Astrocyte (in vitro differentiated cells and primary cell): ENCODE results near the gene SNX8. TPM values are rescaled to one million over a fixed set of nuclear protein-coding genes. Genes with fewer than 3 reads are reported as not detected.

Source experiments
- DNase-seq: peaks from one replicate; pipeline ENCODE4 v3.0.0-alpha.2; 2010; ENCODE audit warnings: low read depth
- FAIRE-seq: peaks from 2 replicates; lab custom pipeline; 2011; peaks lifted over from hg19 to GRCh38; lab: Jason Lieb, UNC
- H2AFZ ChIP-seq: 2 replicates; pipeline ENCODE4 v1.6.0; 2012; ENCODE audit warnings: low read depth, low read length, inconsistent platforms
- H3K27ac ChIP-seq: 2 replicates; pipeline ENCODE4 v1.5.1; 2011; ENCODE audit warnings: low read depth, low read length, inconsistent platforms
- H3K27me3 ChIP-seq: 2 replicates; pipeline ENCODE4 v1.6.0; 2011; ENCODE audit warnings: low read length, inconsistent platforms; ENCODE audit not compliant: insufficient read depth
- H3K36me3 ChIP-seq: 2 replicates; pipeline ENCODE4 v1.5.1; 2011; ENCODE audit warnings: low read length, inconsistent platforms; ENCODE audit not compliant: insufficient read depth
- H3K4me1 ChIP-seq: 2 replicates; pipeline ENCODE4 v1.5.1; 2011; ENCODE audit warnings: low read length, inconsistent platforms; ENCODE audit not compliant: insufficient read depth
- H3K4me2 ChIP-seq: 2 replicates; pipeline ENCODE4 v1.6.0; 2012; ENCODE audit warnings: low read length, inconsistent platforms
- H3K4me3 ChIP-seq: 2 replicates; pipeline ENCODE4 v1.5.1; 2011; ENCODE audit warnings: low read depth, mild to moderate bottlenecking, low read length, inconsistent platforms; ENCODE audit not compliant: insufficient read depth
- H3K79me2 ChIP-seq: 2 replicates; pipeline ENCODE4 v1.6.0; 2012; ENCODE audit warnings: mild to moderate bottlenecking, low read length, inconsistent platforms; ENCODE audit not compliant: insufficient read depth
- H3K9ac ChIP-seq: 2 replicates; pipeline ENCODE4 v1.6.0; 2012; ENCODE audit warnings: mild to moderate bottlenecking, low read length, inconsistent platforms
- H3K9me3 ChIP-seq: 2 replicates; pipeline ENCODE4 v1.5.1; 2012; ENCODE audit warnings: low read depth, mild to moderate bottlenecking, low read length, inconsistent platforms; ENCODE audit not compliant: insufficient read depth
- H4K20me1 ChIP-seq: 2 replicates; pipeline ENCODE4 v1.6.0; 2012; ENCODE audit warnings: low read length, inconsistent platforms; ENCODE audit not compliant: insufficient read depth
- H3K27ac Mint-ChIP-seq: one replicate; pipeline ENCODE4 v1.8.0; 2021; ENCODE audit warnings: mild to moderate bottlenecking, mixed read lengths; ENCODE audit not compliant: unreplicated experiment
- H3K27me3 Mint-ChIP-seq: one replicate; pipeline ENCODE4 v1.8.0; 2021; ENCODE audit warnings: low read depth, mixed read lengths; ENCODE audit not compliant: unreplicated experiment
- H3K36me3 Mint-ChIP-seq: one replicate; pipeline ENCODE4 v1.8.0; 2021; ENCODE audit warnings: low read depth, mixed read lengths; ENCODE audit not compliant: unreplicated experiment
- H3K4me1 Mint-ChIP-seq: one replicate; pipeline ENCODE4 v1.8.0; 2021; ENCODE audit warnings: low read depth, mixed read lengths; ENCODE audit not compliant: unreplicated experiment
- H3K4me3 Mint-ChIP-seq: one replicate; pipeline ENCODE4 v1.8.0; 2021; ENCODE audit warnings: mild to moderate bottlenecking, moderate library complexity, mixed read lengths; ENCODE audit not compliant: unreplicated experiment
- H3K9me3 Mint-ChIP-seq: one replicate; pipeline ENCODE4 v1.8.0; 2021; ENCODE audit warnings: mild to moderate bottlenecking, mixed read lengths; ENCODE audit not compliant: unreplicated experiment
- EZH2 ChIP-seq: IDR thresholded peaks from 2 replicates; pipeline ENCODE4 v1.6.1; 2012; ENCODE audit warnings: mild to moderate bottlenecking, low read length, inconsistent platforms; ENCODE audit not compliant: insufficient read depth
- total RNA-seq: library from RNA; stranded (reverse); gene quantifications from 2 replicates; pipeline ENCODE4 v1.2.1, GENCODE V29; 2021
- TF ChIP-seq, protein P1 (sequence below): IDR thresholded peaks from 2 replicates; pipeline ENCODE4 v1.5.1; 2011; ENCODE audit warnings: low read depth, mild to moderate bottlenecking, inconsistent platforms, low read length, moderate library complexity; ENCODE audit not compliant: insufficient read depth

Gene SNX8
- total RNA-seq, 1 donor from 2014 or later = 28.9 TPM

GRCh38 chr7:2299870-2300512 lies 14.2 kb downstream of the SNX8 start:
- DNase-seq (no peak), FAIRE-seq (no peak)
- Histone ChIP-seq H3K9me3 (no peaks in the 10 kb centered on the region), H3K9ac (peak overlapping the region; percentile 56), H3K4me3 (no peak overlapping the region), H3K4me2 (no peak overlapping the region), H3K4me1 (peaks cover 23% of the 10 kb centered on the region), H3K79me2 (peaks cover 40% of the 10 kb centered on the region), H3K36me3 (no peaks in the 10 kb centered on the region), H3K27ac (peak overlapping the region; percentile 46), H4K20me1 (peaks cover 30% of the 10 kb centered on the region), H2AFZ (no peak overlapping the region), H3K27me3 (no peaks in the 10 kb centered on the region)
- H3K4me3 Mint-ChIP-seq = no peak overlapping the region
- no peaks in the 10 kb centered on the region for H3K27me3 Mint-ChIP-seq
- no peaks in the 10 kb centered on the region for H3K9me3 Mint-ChIP-seq
- no peak for TF ChIP-seq EZH2
- TF ChIP-seq, protein P1, sequence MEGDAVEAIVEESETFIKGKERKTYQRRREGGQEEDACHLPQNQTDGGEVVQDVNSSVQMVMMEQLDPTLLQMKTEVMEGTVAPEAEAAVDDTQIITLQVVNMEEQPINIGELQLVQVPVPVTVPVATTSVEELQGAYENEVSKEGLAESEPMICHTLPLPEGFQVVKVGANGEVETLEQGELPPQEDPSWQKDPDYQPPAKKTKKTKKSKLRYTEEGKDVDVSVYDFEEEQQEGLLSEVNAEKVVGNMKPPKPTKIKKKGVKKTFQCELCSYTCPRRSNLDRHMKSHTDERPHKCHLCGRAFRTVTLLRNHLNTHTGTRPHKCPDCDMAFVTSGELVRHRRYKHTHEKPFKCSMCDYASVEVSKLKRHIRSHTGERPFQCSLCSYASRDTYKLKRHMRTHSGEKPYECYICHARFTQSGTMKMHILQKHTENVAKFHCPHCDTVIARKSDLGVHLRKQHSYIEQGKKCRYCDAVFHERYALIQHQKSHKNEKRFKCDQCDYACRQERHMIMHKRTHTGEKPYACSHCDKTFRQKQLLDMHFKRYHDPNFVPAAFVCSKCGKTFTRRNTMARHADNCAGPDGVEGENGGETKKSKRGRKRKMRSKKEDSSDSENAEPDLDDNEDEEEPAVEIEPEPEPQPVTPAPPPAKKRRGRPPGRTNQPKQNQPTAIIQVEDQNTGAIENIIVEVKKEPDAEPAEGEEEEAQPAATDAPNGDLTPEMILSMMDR = no peak
- peaks cover 3% of the 10 kb centered on the region for H3K36me3 Mint-ChIP-seq
- peaks cover 9% of the 10 kb centered on the region for H3K4me1 Mint-ChIP-seq
- H3K27ac Mint-ChIP-seq = no peak overlapping the region

DNA sequence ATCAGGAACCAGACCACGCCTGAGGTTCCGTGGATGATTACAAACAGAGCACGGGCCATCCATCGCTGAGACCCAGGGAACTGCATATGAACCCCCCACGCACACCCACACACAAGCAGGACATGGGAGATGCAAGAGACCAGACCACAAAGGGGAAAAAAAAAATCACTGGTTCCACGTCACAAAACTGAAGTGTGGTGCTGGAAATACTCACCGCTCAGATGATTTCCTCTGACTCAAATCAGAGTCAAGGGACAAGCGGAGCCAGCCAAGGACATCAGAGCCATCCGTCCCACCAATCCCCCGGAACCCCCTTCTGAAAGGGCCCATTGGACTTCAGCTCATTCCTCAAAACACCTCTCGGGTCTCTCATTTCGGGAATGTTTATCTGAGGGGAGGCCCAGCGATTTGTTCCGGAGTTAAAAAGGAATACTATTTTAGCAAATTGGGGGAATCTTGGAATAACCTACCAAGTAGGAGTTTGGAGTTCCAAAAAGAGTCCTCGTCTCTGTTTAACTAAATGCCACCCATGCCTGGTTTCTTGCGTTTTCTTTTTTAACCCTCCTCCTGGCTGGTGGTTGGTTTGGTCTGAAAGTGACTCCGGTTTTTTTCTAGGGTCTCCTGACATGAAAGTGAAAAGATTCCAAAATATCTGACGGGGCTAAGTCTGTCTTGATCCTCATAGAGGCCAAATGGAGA lies 15.0 kb downstream of the SNX8 start:
- FAIRE-seq (peak; percentile 9), DNase-seq (peak; percentile 89)
- peaks cover 40% of the 10 kb centered on the region for H3K79me2 ChIP-seq
- peaks cover 23% of the 10 kb centered on the region for H3K4me1 ChIP-seq
- H3K36me3 ChIP-seq = no peaks in the 10 kb centered on the region
- no peaks in the 10 kb centered on the region for H3K27me3 ChIP-seq
- H3K9me3 ChIP-seq = no peaks in the 10 kb centered on the region
- Mint-ChIP-seq H3K4me1 (peaks cover 9% of the 10 kb centered on the region), H3K27ac (no peak overlapping the region), H3K9me3 (no peaks in the 10 kb centered on the region), H3K27me3 (no peaks in the 10 kb centered on the region), H3K36me3 (peaks cover 3% of the 10 kb centered on the region), H3K4me3 (no peak overlapping the region)
- peaks cover 26% of the 10 kb centered on the region for H4K20me1 ChIP-seq
- no peak for TF ChIP-seq EZH2
- TF ChIP-seq, protein P1 = no peak
- peak overlapping the region; percentile 65 for H3K4me2 ChIP-seq
- peak overlapping the region; percentile 56 for H3K9ac ChIP-seq
- no peak overlapping the region for H2AFZ ChIP-seq
- H3K27ac ChIP-seq = peak overlapping the region; percentile 46
- no peak overlapping the region for H3K4me3 ChIP-seq

- no peak overlapping the region for H3K4me3 Mint-ChIP-seq
- no peak for FAIRE-seq
- H3K27ac Mint-ChIP-seq = no peak overlapping the region
- Histone ChIP-seq H3K4me2 (no peak overlapping the region), H3K79me2 (peaks cover 47% of the 10 kb centered on the region), H2AFZ (no peak overlapping the region), H3K4me3 (no peak overlapping the region), H3K4me1 (peaks cover 23% of the 10 kb centered on the region), H4K20me1 (peaks cover 25% of the 10 kb centered on the region), H3K9ac (no peak overlapping the region), H3K36me3 (no peaks in the 10 kb centered on the region), H3K27ac (no peak overlapping the region), H3K9me3 (no peaks in the 10 kb centered on the region), H3K27me3 (no peaks in the 10 kb centered on the region)
- peaks cover 3% of the 10 kb centered on the region for H3K36me3 Mint-ChIP-seq
- TF ChIP-seq EZH2 = no peak
- TF ChIP-seq, protein P1 = no peak
- no peaks in the 10 kb centered on the region for H3K27me3 Mint-ChIP-seq
- no peaks in the 10 kb centered on the region for H3K9me3 Mint-ChIP-seq
- no peak for DNase-seq
- peaks cover 9% of the 10 kb centered on the region for H3K4me1 Mint-ChIP-seq
Measured at GRCh38 chr7:2296832-2297231, 17.4 kb downstream of the SNX8 start.
